Hematopoietic multipotent progenitor cell treated with erythropoietin and hydrocortisone succinate and interleukin-3 and kit ligand, for 17 days (in vitro differentiated cells): ENCODE data around the gene OR4F3.
"Not testable (repeated sequence)": the region's sequence is repeated elsewhere in the genome, so short reads cannot be mapped to it uniquely, and the experiment has no call there.

Experiments
- DNase-seq: peaks from one replicate; pipeline ENCODE4 v3.0.0-alpha.2; 2015; ENCODE audit warnings: low spot score

OR4F3 gene

GRCh38 chr5:181366968-181367367 is at the start of gene OR4F3:
OR4F3 (plus strand) TSS chr5:181367268.
- DNase-seq, result not testable (repeated sequence)
